ENCODE results near the gene RNU7-1.

Gene RNU7-1

GRCh38 chr12:6968426-6968825 lies 24.8 kb downstream of the RNU7-1 start:
- DNase-seq: no peak

GRCh38 chr12:6970096-6970527 lies 26.5 kb downstream of the RNU7-1 start:
- no peak for DNase-seq

- DNase-seq: no peak
These were observed 30.6 kb downstream of the RNU7-1 start for GRCh38 chr12:6974180-6974579.

GRCh38 chr12:6975297-6976032 lies 31.8 kb downstream of the RNU7-1 start:
- no peak for DNase-seq

GRCh38 chr12:6977653-6978052 lies 34.0 kb downstream of the RNU7-1 start:
- no peak for DNase-seq

- DNase-seq: no peak
These were observed 34.6 kb downstream of the RNU7-1 start for GRCh38 chr12:6978188-6978587.

- no peak for DNase-seq
These were observed 35.0 kb downstream of the RNU7-1 start for GRCh38 chr12:6978611-6979011.

- DNase-seq: no peak
These were observed 35.4 kb downstream of the RNU7-1 start for GRCh38 chr12:6979021-6979420.

- DNase-seq: no peak
These were observed 35.8 kb downstream of the RNU7-1 start for GRCh38 chr12:6979453-6979852.

- no peak for DNase-seq
These were observed 36.5 kb downstream of the RNU7-1 start for GRCh38 chr12:6980075-6980474.

GRCh38 chr12:6980740-6981139 lies 37.1 kb downstream of the RNU7-1 start:
- DNase-seq: no peak

- DNase-seq: no peak
These were observed 37.8 kb downstream of the RNU7-1 start for GRCh38 chr12:6981152-6982052.

GRCh38 chr12:6982532-6982931 lies 38.9 kb downstream of the RNU7-1 start:
- DNase-seq: no peak

GRCh38 chr12:6987956-6988553 lies 44.4 kb downstream of the RNU7-1 start:
- DNase-seq: no peak

Data from bone marrow (tissue), 2 donors.